ENCODE data around the gene TSNAX.
A peak's percentile ranks its signal among the peaks of the same experiment; 100 is the strongest.

TSNAX gene

GRCh38 chr1:231549733-231550447 is 21.4 kb downstream of the TSNAX start:
- no peak for TF ChIP-seq CTCF (IDR thresholded peaks at IDR 0.05; ENCODE audit: borderline replicate concordance, insufficient read depth, low read depth, low read length)
- H3K4me3 ChIP-seq (ENCODE audit: low read depth, low read length), result no peak overlapping the region

GRCh38 chr1:231550448-231550781 is 21.9 kb downstream of the TSNAX start:
- H3K4me3 ChIP-seq (ENCODE audit: low read depth, low read length), result no peak overlapping the region
- TF ChIP-seq CTCF (IDR thresholded peaks at IDR 0.05; ENCODE audit: borderline replicate concordance, insufficient read depth, low read depth, low read length), result peak; percentile 64

- no peak overlapping the region for H3K4me3 ChIP-seq (ENCODE audit: low read depth, low read length)
- TF ChIP-seq CTCF (IDR thresholded peaks at IDR 0.05; ENCODE audit: borderline replicate concordance, insufficient read depth, low read depth, low read length), result no peak
These were observed 24.9 kb downstream of the TSNAX start for GRCh38 chr1:231553320-231553719.

GRCh38 chr1:231554969-231555368 is 26.5 kb downstream of the TSNAX start:
- no peak for TF ChIP-seq CTCF (IDR thresholded peaks at IDR 0.05; ENCODE audit: borderline replicate concordance, insufficient read depth, low read depth, low read length)

GRCh38 chr1:231557411-231557810 is 28.9 kb downstream of the TSNAX start:
- TF ChIP-seq CTCF (IDR thresholded peaks at IDR 0.05; ENCODE audit: borderline replicate concordance, insufficient read depth, low read depth, low read length), result no peak
- no peak overlapping the region for H3K4me3 ChIP-seq (ENCODE audit: low read depth, low read length)

More at GRCh38 chr1:231554969-231555368, 26.5 kb downstream of the TSNAX start:
- H3K4me3 ChIP-seq (ENCODE audit: low read depth, low read length), result no peak overlapping the region

- TF ChIP-seq CTCF (IDR thresholded peaks at IDR 0.05; ENCODE audit: borderline replicate concordance, insufficient read depth, low read depth, low read length), result no peak
- no peak overlapping the region for H3K4me3 ChIP-seq (ENCODE audit: low read depth, low read length)
These were observed 29.6 kb downstream of the TSNAX start for GRCh38 chr1:231557898-231558707.
